WTC11 (cell line): ENCODE data around the gene SUSD6. TPM values are rescaled to one million over a fixed set of nuclear protein-coding genes. Genes with fewer than 3 reads are reported as not detected.
A peak's percentile ranks its signal among the peaks of the same experiment; 100 is the strongest.

Source experiments
- ATAC-seq: fragments of 200-7000 bp; cut with Tn5 transposase; 2 replicates; pipeline ENCODE4 v1.10.0; 2021; ENCODE audit warnings: mild to moderate bottlenecking, moderate library complexity
- CTCF ChIA-PET: fragments of 300-600 bp; sonication (Branson Sonifier 250); formaldehyde crosslinking; loops from one replicate; lab custom pipeline; 2021; ENCODE audit warnings: antibody characterized with exemption; lab: Charles Lee
- POLR2A ChIA-PET: fragments of 350-600 bp; sonication (Branson Sonifier 250); formaldehyde crosslinking; loops from one replicate; lab custom pipeline; 2021; ENCODE audit warnings: antibody characterized with exemption; lab: Charles Lee
- DNase-seq: peaks from one replicate; pipeline ENCODE4 v3.0.0; 2021; ENCODE audit warnings: low spot score
- H3K27ac Mint-ChIP-seq: 2 replicates; pipeline ENCODE4 v1.8.0; 2021; ENCODE audit warnings: mixed read lengths
- H3K27me3 Mint-ChIP-seq: 2 replicates; pipeline ENCODE4 v1.8.0; 2021; ENCODE audit warnings: low read depth, mild to moderate bottlenecking, moderate library complexity, mixed read lengths
- H3K36me3 Mint-ChIP-seq: 2 replicates; pipeline ENCODE4 v1.8.0; 2021; ENCODE audit warnings: mixed read lengths
- H3K4me1 Mint-ChIP-seq: 2 replicates; pipeline ENCODE4 v1.8.0; 2022; ENCODE audit warnings: mixed read lengths
- H3K4me3 Mint-ChIP-seq: 2 replicates; pipeline ENCODE4 v1.8.0; 2021; ENCODE audit warnings: mild to moderate bottlenecking, moderate library complexity, mixed read lengths
- H3K9me3 Mint-ChIP-seq: 2 replicates; pipeline ENCODE4 v1.8.0; 2021; ENCODE audit warnings: mixed read lengths
- ATF2 ChIP-seq: sonication (generic); formaldehyde crosslinking; IDR thresholded peaks from 2 replicates; pipeline ENCODE4 v1.8.1; 2022; ENCODE audit warnings: low read depth, missing genetic modification reagents, borderline replicate concordance
- CBFB ChIP-seq: sonication (generic); formaldehyde crosslinking; IDR thresholded peaks from 2 replicates; pipeline ENCODE4 v1.8.1; 2022; ENCODE audit warnings: mild to moderate bottlenecking, low read depth, missing genetic modification reagents
- CTCF ChIP-seq: fragments of 200-600 bp; IDR thresholded peaks from 2 replicates; pipeline ENCODE4 v1.8.0; 2022; ENCODE audit warnings: antibody characterized with exemption
- ESRRA ChIP-seq: sonication (generic); formaldehyde crosslinking; IDR thresholded peaks from 2 replicates; pipeline ENCODE4 v1.8.1; 2022; ENCODE audit warnings: mild to moderate bottlenecking, missing genetic modification reagents, borderline replicate concordance
- FOXK1 ChIP-seq: sonication (generic); formaldehyde crosslinking; IDR thresholded peaks from 2 replicates; pipeline ENCODE4 v1.8.0; 2022; ENCODE audit warnings: mild to moderate bottlenecking, moderate library complexity, missing genetic modification reagents
- GABPB1 ChIP-seq: sonication (generic); formaldehyde crosslinking; IDR thresholded peaks from 2 replicates; pipeline ENCODE4 v1.8.1; 2023; ENCODE audit warnings: mild to moderate bottlenecking, missing genetic modification reagents
- HMGA2 ChIP-seq: fragments of 250-450 bp; sonication (Bioruptor Pico); IDR thresholded peaks from 2 replicates; pipeline ENCODE4 v1.4.0; 2021; ENCODE audit warnings: mild to moderate bottlenecking, moderate library complexity
- IRF1 ChIP-seq: sonication (generic); formaldehyde crosslinking; IDR thresholded peaks from 2 replicates; pipeline ENCODE4 v1.8.0; 2023; ENCODE audit warnings: missing genetic modification reagents
- MYBL2 ChIP-seq: sonication (generic); formaldehyde crosslinking; IDR thresholded peaks from 2 replicates; pipeline ENCODE4 v1.8.1; 2023; ENCODE audit warnings: mild to moderate bottlenecking, moderate library complexity, missing genetic modification reagents
- NFATC4 ChIP-seq: fragments of 250-450 bp; sonication (Bioruptor Pico); IDR thresholded peaks from 2 replicates; pipeline ENCODE4 v1.9.0; 2021; ENCODE audit warnings: mild to moderate bottlenecking
- NFYB ChIP-seq: sonication (generic); formaldehyde crosslinking; conservative IDR thresholded peaks from 2 replicates; pipeline ENCODE4 v1.8.0; 2022; ENCODE audit warnings: low read depth, missing genetic modification reagents
- NR1H2 ChIP-seq: sonication (generic); formaldehyde crosslinking; IDR thresholded peaks from 2 replicates; pipeline ENCODE4 v1.9.0; 2021; ENCODE audit warnings: mild to moderate bottlenecking, moderate library complexity, missing genetic modification reagents
- NR2C2 ChIP-seq: sonication (generic); formaldehyde crosslinking; IDR thresholded peaks from 2 replicates; pipeline ENCODE4 v1.8.0; 2022; ENCODE audit warnings: mild to moderate bottlenecking, missing genetic modification reagents
- PREB ChIP-seq: sonication (generic); formaldehyde crosslinking; IDR thresholded peaks from 2 replicates; pipeline ENCODE4 v1.8.1; 2022; ENCODE audit warnings: mild to moderate bottlenecking, missing genetic modification reagents, moderate library complexity, borderline replicate concordance
- RORB ChIP-seq: fragments of 250-450 bp; sonication (Bioruptor Pico); IDR thresholded peaks from 2 replicates; pipeline ENCODE4 v1.9.0; 2021; ENCODE audit warnings: mild to moderate bottlenecking
- SP1 ChIP-seq: sonication (generic); formaldehyde crosslinking; conservative IDR thresholded peaks from 2 replicates; pipeline ENCODE4 v1.8.1; 2022; ENCODE audit warnings: missing genetic modification reagents
- TEAD1 ChIP-seq: sonication (generic); formaldehyde crosslinking; IDR thresholded peaks from 2 replicates; pipeline ENCODE4 v1.8.0; 2022; ENCODE audit warnings: mild to moderate bottlenecking, missing genetic modification reagents
- TP53 ChIP-seq: sonication (generic); formaldehyde crosslinking; IDR thresholded peaks from 2 replicates; pipeline ENCODE4 v1.8.1; 2023; ENCODE audit warnings: mild to moderate bottlenecking, missing genetic modification reagents
- ZBTB21 ChIP-seq: sonication (generic); formaldehyde crosslinking; IDR thresholded peaks from 2 replicates; pipeline ENCODE4 v1.8.1; 2023; ENCODE audit warnings: mild to moderate bottlenecking, missing genetic modification reagents, borderline replicate concordance
- ZNF121 ChIP-seq: sonication (generic); formaldehyde crosslinking; IDR thresholded peaks from 2 replicates; pipeline ENCODE4 v1.8.0; 2023; ENCODE audit warnings: missing genetic modification reagents
- ZNF263 ChIP-seq: sonication (generic); formaldehyde crosslinking; IDR thresholded peaks from 2 replicates; pipeline ENCODE4 v1.8.1; 2022; ENCODE audit warnings: low read depth, mild to moderate bottlenecking, moderate library complexity, missing genetic modification reagents
- ZSCAN18 ChIP-seq: fragments of 250-450 bp; sonication (Bioruptor Pico); IDR thresholded peaks from 2 replicates; pipeline ENCODE4 v2.1.2; 2022; ENCODE audit warnings: mild to moderate bottlenecking, moderate library complexity
- total RNA-seq: library from RNA; stranded (reverse); gene quantifications from 3 replicates; pipeline ENCODE4 v1.2.3, GENCODE V29; 2021
- TF ChIP-seq, protein P1 (sequence below): sonication (generic); formaldehyde crosslinking; conservative IDR thresholded peaks from 2 replicates; pipeline ENCODE4 v1.8.1; 2022; ENCODE audit warnings: mild to moderate bottlenecking, missing genetic modification reagents

SUSD6 gene
- total RNA-seq, 1 experiment from 2014 or later = 10.1 TPM

DNA sequence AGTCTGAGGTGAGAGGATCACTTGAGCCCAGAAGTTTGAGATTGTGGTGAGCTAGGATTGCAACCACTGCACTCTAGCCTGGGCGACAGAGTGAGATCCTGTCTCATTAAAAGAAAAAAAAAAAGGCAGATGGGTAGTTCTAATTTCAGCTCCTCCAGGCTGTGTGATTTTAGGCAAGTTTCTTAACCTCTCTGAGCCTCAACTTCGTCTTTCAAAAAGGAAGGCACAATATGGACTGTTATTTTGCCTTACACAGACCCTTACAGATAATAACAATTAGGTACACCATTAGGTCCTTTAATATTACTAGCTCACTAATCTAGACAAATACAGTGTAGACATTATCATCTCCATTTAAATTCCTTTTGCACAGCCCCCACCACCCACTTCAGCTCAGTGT, 31.9 kb upstream of the SUSD6 start:
- ATAC-seq (no peak), DNase-seq (no peak)
- Mint-ChIP-seq H3K27me3 (peaks cover 20% of the 10 kb centered on the region), H3K4me1 (peaks cover 11% of the 10 kb centered on the region), H3K27ac (no peak overlapping the region), H3K4me3 (no peak overlapping the region), H3K9me3 (no peaks in the 10 kb centered on the region), H3K36me3 (no peaks in the 10 kb centered on the region)
- POLR2A ChIA-PET = interaction anchor here (1.2 to 1.5 kb wide), 2 partner anchors 8 to 138 kb away, joined by 3 to 4 read pairs; no protein-coding TSS in a partner anchor
- CTCF ChIA-PET = interaction anchor here (0.6 to 1.9 kb wide), 35 partner anchors 8 to 518 kb away, joined by 3 to 17 read pairs (median 4); partner anchors contain the start of gene SRSF5
- TF ChIP-seq ATF2 = no peak
- TF ChIP-seq MYBL2 = no peak
- TF ChIP-seq NR1H2 (CRISPR knock-in tag) = no peak
- TF ChIP-seq ZBTB21 (CRISPR knock-in tag) = no peak

DNA sequence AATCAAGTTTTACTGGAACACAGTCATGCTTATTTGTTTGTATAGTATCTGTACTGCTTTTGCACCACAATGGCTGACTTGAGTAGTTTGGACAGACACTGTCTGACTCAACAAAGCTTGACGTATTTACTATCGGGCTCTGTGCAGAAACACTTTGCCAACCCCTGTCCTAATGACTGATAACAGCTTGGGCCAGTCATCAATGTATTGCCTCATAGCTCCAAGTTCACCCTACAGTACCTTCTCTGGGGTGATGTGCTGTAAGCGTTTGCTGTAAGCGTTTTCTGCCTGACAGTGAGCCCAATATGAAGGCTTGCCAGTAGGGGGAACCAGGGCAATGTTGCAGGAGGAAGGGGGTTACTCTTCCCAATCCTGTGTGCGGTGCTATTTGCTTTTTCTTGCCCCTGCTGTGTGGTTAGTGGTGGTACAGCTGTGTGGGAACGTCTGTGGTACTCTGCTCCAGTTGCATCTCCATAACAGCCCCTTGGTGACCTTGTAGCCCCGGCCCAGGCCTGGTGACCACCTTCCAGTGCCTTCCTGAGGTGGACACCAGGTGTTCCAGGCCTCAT, 31.3 kb upstream of the SUSD6 start:
- POLR2A ChIA-PET = interaction anchor here (1.2 to 1.5 kb wide), 2 partner anchors 8 to 138 kb away, joined by 3 to 4 read pairs; no protein-coding TSS in a partner anchor
- H3K4me3 Mint-ChIP-seq = no peak overlapping the region

GRCh38 chr14:69581316-69581935, 30.0 kb upstream of the SUSD6 start:
- ChIA-PET POLR2A (interaction anchor here (0.6 kb wide), 1 partner anchor 12 kb away, joined by 3 read pairs; no protein-coding TSS in a partner anchor), CTCF (interaction anchor here (0.7 to 1.9 kb wide), 5 partner anchors 46 to 221 kb away, joined by 3 to 8 read pairs (median 6); no protein-coding TSS in a partner anchor)
- H3K36me3 Mint-ChIP-seq = no peaks in the 10 kb centered on the region
- H3K9me3 Mint-ChIP-seq = no peaks in the 10 kb centered on the region
- H3K4me1 Mint-ChIP-seq = peaks cover 12% of the 10 kb centered on the region
- H3K27me3 Mint-ChIP-seq = peaks cover 7% of the 10 kb centered on the region
- no peak overlapping the region for H3K4me3 Mint-ChIP-seq
- no peak overlapping the region for H3K27ac Mint-ChIP-seq
- no peak for ATAC-seq
- no peak for DNase-seq
- TF ChIP-seq FOXK1 (no peak), RORB (CRISPR knock-in tag) (no peak), SP1 (CRISPR knock-in tag) (no peak), ZSCAN18 (CRISPR knock-in tag) (no peak), HMGA2 (CRISPR knock-in tag) (no peak), NFYB (CRISPR knock-in tag) (no peak), PREB (CRISPR knock-in tag) (no peak), ZNF121 (CRISPR knock-in tag) (no peak), NR2C2 (no peak), NFATC4 (CRISPR knock-in tag) (no peak), IRF1 (CRISPR knock-in tag) (no peak), ZNF263 (CRISPR knock-in tag) (no peak), CBFB (CRISPR knock-in tag) (no peak), TP53 (CRISPR knock-in tag) (no peak), TEAD1 (CRISPR knock-in tag) (no peak)
- TF ChIP-seq, protein P1, sequence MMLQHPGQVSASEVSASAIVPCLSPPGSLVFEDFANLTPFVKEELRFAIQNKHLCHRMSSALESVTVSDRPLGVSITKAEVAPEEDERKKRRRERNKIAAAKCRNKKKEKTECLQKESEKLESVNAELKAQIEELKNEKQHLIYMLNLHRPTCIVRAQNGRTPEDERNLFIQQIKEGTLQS (CRISPR knock-in tag) = no peak

More for the DNA sequence above, 31.3 kb upstream of the SUSD6 start:
- peak; percentile 89 for TF ChIP-seq GABPB1 (CRISPR knock-in tag)
- TF ChIP-seq CTCF = peak; percentile 52; the same call in 1 of the 2 replicates
- no peak for TF ChIP-seq ESRRA
- TF ChIP-seq TEAD1 (CRISPR knock-in tag) = 0 out of 2 replicates have a peak, but pooled peaks have one; percentile 35
- CTCF ChIA-PET = interaction anchor here (0.6 to 1.9 kb wide), 36 partner anchors 8 to 517 kb away, joined by 3 to 17 read pairs (median 4); partner anchors contain the start of gene SRSF5
- Mint-ChIP-seq H3K4me1 (peaks cover 11% of the 10 kb centered on the region), H3K27ac (no peak overlapping the region), H3K36me3 (no peaks in the 10 kb centered on the region), H3K27me3 (peaks cover 15% of the 10 kb centered on the region), H3K9me3 (no peaks in the 10 kb centered on the region)
- DNase-seq = peak; percentile 73
- ATAC-seq = peak; percentile 98
